GM18505 (cell line): ENCODE measurements around the gene GRXCR2.

Source experiments
- ATAC-seq: cut with Tn5 transposase; IDR thresholded peaks from one replicate; pipeline ENCODE4 v1.9.1; 2021; ENCODE audit not compliant: unreplicated experiment
- POLR2A ChIP-seq: IDR thresholded peaks from 4 replicates; pipeline ENCODE4 v1.6.1; 2011; ENCODE audit warnings: borderline replicate concordance; ENCODE audit not compliant: insufficient read depth, insufficient read length; ENCODE audit errors: extremely low read depth

The GRXCR2 gene

DNA sequence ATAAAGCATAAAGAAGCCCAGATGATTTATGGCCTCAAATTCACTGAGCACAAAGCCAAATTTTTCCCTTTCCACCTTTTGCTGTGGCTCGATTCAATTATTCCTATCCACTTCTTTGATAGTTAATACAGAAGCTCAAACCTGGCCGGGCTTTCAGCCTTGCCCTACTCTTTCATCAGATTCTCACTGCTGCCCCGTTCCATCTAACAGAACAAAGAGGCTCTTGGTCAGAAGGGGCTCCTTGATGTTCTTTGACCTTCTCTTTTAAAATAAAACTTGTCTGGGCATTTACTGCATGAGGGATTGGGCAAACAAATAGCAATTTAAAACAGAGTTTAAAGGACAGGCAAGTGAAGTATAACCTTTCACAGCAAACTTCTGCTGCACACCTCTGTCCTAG lies 9.8 kb downstream of the GRXCR2 start:
- ATAC-seq, result no peak

DNA sequence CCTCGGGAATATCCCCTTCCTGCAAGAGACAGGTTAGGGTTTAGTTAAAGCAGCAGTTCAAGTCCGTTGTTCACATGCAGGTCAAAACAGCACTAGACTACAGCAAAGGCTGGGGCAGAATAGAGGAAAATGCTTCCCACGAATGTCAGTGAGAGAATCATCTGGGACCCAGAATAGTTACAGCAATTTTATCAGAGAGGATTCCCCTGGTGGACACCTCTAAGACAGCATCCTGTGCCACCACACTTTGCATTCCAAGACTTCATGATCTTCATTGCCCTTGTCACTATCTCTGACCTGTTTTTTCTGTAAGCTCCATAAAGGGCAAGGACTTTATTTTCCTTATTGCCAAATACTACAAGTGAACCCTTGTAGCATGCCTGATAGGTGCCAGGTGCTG lies 12.9 kb downstream of the GRXCR2 start:
- ATAC-seq, result no peak
- TF ChIP-seq POLR2A, result no peak

More for the DNA sequence above, 9.8 kb downstream of the GRXCR2 start:
- no peak for TF ChIP-seq POLR2A

DNA sequence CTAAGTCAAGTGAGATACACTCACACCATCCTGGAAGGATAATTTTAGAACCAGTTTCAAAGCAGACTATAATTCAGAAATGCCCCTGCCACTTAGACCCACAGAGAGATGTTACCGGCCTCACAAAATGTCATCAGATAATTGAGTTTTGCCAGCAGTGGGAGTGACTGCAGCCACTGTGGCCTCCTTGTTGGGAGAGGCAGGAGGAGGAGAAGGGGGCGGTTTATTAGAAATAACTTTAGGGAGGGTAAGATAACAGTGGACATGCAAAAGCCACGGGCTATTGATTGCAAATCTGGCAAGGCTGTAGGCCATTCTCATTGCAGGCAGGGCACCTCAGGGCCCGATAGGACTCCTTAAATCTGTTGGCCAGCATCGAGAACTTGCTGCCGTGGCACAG lies 13.4 kb downstream of the GRXCR2 start:
- no peak for TF ChIP-seq POLR2A
- no peak for ATAC-seq

DNA sequence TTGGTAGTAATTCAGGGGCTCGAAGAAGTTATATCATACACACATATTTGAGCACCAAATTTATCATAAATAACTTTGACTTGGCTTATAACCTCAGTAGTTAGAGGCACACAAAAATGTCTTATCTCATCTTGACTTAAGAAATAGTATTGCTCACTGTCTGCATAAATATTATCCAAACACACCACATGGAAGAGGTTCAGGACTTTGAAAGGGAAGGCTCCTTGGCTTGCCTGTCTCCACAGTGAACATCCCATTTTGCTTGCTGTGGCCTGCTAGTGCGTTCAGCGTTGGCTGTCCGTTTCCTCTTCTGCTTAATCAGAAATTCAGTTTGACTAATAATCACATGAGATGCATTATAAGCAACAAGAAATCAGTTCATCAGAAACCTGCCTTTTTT lies 13.9 kb downstream of the GRXCR2 start:
- ATAC-seq, result no peak
- no peak for TF ChIP-seq POLR2A

DNA sequence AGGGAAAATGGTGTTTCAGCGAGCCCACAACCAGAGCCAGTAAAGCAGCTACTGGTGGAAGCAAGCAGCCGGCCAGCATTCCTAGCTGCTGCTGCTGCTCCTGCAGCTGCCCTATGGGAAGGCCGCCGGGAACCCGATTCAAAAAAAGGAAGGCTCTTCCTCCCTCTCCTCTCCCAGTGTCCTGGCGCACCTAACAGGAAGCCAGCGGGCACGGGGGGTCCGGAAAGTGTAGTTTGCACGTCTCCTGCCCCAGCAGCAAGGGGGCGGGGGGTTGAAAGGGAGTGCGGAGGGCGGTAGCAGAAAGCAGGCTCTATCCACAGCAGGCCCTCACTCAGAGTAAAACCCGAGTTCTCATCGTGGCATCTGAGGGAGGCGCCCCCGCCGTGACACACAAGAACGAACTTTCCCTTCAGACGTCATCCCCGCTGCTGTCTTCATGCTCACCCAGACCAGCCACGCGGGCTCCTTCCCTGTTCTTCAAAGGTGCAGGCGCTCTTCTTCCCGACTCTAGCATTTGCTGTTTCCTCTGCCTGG lies 16.5 kb downstream of the GRXCR2 start:
- ATAC-seq, result no peak
- TF ChIP-seq POLR2A, result no peak

DNA sequence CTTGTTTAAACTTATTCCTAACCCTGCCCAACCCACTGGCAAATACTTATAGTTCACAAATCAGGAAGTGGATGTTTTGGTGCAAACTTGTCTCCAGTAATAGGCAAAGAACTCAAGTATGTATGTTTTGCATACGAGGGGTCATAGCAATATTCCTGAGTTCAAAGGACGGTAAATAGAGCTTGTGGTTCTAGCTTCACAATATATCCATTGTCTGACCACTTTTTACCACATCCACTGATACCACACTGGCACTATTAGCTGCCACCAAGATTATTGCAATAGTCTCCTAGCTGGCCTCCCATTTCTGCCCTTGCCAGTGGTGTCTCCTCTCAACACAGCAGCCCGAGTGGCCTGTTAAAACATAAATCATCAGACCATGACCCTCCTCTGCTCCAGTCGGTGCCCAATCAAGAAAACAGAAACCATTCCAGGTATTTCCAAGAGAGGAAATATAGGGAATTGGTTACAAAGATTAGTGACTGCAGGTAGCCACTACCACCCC lies 17.0 kb downstream of the GRXCR2 start:
- ATAC-seq, result no peak
- no peak for TF ChIP-seq POLR2A

DNA sequence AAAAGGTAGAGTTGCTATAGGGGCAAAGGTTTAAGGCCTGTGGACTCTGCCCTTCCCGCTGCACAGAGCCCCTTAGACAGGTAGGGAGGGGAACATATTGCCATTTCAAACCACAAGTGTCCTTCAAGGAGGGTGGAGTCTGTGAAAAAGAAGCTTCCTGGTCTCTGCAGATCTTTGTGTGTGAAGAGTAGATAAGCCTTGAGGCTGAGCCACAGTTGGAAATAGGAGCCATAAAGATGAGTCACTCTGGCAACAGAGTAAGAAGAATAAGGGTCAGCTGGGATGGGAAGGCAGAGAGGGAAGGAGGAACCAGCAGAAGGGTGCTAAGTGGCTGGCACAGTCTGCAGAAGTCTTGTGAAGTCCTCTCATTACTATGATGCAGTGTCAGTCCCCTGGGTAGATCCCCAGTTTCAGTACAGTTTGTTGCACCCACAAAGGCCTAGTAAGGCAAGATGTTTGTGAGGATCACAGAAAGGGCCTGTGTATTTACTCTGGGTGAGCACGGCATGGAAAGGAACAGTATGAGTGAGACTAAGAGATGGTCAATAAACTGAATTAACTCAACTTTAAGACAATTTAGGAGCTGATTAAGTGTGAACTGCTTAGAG lies 18.1 kb downstream of the GRXCR2 start:
- no peak for ATAC-seq
- TF ChIP-seq POLR2A, result no peak

DNA sequence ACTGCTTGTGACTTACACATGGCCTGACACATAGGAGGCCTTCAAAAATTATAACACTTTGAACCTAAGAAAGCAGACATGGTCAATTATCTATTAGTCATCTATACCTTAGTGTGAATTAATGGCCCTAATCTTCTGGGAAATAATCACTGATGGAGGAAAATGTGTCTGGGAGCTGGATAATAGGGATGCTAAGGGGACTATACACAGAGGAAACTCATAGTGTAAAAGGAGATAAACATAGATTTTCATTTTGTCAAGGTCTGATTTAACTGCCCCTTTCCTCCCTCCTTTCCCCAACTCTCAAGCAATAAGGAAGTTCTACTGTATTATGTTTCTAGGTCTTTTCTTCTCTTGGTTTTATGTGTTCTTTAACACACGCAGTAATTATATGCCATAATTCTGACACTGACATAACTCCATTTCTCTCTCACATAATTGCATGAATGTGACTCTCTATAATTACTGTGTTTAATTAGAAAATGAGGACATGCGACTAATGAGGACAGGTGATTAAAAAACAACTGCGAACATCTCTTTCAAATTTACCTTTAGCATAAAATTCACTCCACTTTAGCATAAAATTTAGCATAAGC lies 18.9 kb downstream of the GRXCR2 start:
- TF ChIP-seq POLR2A, result no peak
- ATAC-seq, result no peak

DNA sequence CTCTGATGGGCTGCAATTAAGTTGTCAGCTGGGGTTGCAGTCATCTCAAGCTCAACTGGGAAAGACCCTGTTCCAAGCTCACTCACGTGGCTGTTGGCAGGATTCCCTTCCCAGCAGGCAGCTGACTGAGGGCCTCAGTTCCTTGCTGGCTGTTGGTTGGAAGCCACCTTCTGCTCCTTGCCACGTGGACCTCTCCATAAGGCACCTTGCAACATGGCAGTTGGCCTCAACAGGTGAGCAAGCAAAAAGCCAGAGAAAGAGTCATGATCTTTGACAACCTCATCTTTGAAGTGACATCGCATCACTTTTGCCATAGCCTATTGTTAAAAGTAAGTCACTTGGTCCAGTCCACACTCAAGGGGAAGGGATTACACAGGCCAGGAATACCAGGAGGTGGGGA lies 19.8 kb downstream of the GRXCR2 start:
- TF ChIP-seq POLR2A, result no peak
- no peak for ATAC-seq

DNA sequence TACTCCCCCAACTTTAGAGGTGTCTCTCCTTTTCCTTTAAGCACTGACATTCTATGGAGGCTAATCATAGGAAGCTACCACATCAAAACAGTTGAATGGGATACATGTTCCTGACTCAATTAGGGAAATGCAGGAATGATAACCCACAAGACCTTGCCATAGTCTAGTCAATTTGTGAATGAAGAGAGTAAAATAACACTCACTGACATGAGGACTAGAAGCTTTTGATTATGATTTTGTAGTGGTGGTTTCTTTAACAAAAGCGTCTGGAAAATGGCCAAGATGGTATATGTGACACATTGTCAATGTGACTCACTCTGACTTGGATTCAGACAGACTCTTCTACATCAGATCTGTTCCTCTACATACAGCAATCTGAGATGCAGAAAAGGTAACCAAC lies 24.0 kb downstream of the GRXCR2 start:
- ATAC-seq, result no peak
- no peak for TF ChIP-seq POLR2A

DNA sequence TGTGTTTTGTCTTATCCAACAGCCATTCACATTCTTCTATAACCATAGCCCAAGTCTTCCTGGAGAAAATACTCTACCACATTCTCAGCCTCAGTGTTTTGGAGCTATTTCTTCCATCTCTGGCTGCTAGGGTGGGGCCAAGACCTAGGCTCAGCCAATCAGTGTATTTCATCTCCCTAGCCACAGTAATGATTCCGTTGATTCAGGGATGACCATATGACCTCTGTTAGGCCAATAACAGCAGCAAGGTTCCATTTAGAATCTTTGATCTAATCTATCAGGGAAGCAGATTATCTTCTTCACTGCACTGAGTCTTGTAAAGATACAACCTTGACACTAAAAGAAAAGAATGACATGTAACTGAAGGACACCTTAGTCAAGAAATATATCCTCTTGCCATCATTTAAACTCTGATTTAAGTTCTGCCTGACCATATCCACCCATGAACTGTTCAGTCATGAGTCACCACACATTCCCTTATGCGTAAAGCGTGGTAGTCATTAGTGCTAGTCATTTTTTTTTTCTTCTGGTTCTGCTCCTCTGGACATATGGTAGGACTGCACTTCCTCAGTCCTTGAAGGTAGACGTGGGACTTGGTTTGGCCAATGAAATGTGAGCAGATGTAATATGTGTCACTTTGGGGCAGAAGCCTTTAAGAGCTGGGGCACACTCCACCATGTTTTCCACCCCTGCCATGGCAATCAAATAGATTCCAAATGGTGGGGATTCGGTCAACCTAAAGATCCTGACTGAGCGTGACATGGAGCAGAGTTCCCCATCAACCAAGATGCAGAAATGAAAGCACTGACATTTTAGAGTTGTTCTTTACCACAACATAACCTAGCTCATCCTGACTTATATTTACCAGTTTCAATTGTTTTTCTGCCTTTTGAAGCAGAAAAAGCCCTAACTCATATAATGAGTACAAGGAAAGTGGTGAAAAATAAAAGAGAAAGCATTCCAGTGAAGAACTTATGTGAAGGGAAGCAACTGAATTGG lies 25.0 kb downstream of the GRXCR2 start:
- no peak for ATAC-seq
- TF ChIP-seq POLR2A, result no peak

DNA sequence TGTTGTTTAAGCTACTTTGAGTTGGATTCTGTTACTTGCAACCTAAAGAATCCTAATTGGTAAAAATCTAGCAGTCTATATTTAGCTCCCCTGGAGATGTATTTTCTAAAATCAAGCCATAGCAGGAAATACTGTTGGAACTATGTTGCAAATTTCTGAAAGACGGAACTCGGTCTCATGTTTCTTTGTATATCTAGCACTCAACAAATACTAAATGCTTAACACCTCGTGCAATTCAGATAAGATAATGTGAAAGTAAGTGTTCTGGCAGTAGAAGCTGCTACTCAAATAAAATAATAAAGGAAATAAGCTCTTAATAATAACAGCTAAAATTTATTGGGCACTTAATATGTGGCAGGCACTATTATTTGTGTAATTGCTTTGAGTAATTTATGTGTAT lies 26.7 kb downstream of the GRXCR2 start:
- no peak for ATAC-seq
- TF ChIP-seq POLR2A, result no peak

DNA sequence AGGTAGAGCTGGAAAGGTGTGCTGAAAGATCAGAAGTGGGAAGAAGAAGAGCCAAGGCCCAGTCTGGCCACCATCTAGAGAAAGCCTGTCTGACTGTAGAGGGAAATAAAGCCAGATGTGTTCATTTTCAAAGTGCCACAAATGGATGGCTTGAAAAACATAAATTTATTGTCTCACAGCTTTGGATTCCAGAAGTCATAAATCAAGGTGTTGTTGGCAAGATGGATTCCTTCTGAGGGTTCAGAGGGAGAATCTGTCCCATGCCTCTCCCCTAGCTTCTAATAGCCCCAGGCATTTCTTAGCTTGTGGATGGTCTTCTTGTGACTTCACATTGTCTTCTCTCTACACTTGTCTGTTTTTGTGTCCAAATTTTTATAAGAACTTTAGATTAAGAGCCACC lies 31.5 kb downstream of the GRXCR2 start:
- ATAC-seq, result no peak

More for the DNA sequence above, 31.5 kb downstream of the GRXCR2 start:
- no peak for TF ChIP-seq POLR2A
